K562 (cell line): Measurements from ENCODE around the gene SLC35F4. TPM values are rescaled to one million over a fixed set of nuclear protein-coding genes. Genes with fewer than 3 reads are reported as not detected.

Experiments
- ATAC-seq: fragments of 200-7000 bp; cut with Tn5 transposase; 3 replicates; pipeline ENCODE4 v1.9.1; 2020; ENCODE audit warnings: moderate library complexity
- BruUV-seq: library from RNA; stranded (reverse); fragments of 400-500 nt; replicated peaks from 2 replicates; lab custom pipeline; 2021; lab: Mats Ljungman, UMichigan
- CTCF ChIA-PET: fragments of 300-600 bp; formaldehyde crosslinking; extraction: SDS; loops from one replicate; lab custom pipeline; 2021; ENCODE audit warnings: low intra/inter-chr PET ratio; lab: Yijun Ruan, JAX
- POLR2A ChIA-PET: fragments of 300-600, 350-650 bp; sonication (Branson Sonifier 250); formaldehyde crosslinking; extraction: SDS; loops from one replicate; lab custom pipeline; 2021; ENCODE audit warnings: antibody characterized with exemption, inconsistent platforms; lab: Yijun Ruan, JAX
- DNase-seq, 4 experiments: peaks; one replicate each; pipeline versions ENCODE4 v3.0.0 to v3.0.0-alpha.2; 2011 to 2018; ENCODE audit warnings: low spot score in 3 of 4, mixed read lengths in 3 of 4; ENCODE audit errors: extremely low read depth in 1 of 4
- FAIRE-seq: peaks from 2 replicates; lab custom pipeline; 2011; peaks lifted over from hg19 to GRCh38; lab: Jason Lieb, UNC
- H2AFZ ChIP-seq: 2 replicates; pipeline ENCODE4 v1.6.0; 2011; ENCODE audit warnings: low read depth, low read length, control low read depth, inconsistent platforms
- H3K27ac ChIP-seq: fragments of 200-600 bp; 3 replicates; pipeline ENCODE4 v1.8.0; 2011; ENCODE audit warnings: low read depth, mild to moderate bottlenecking, control low read depth, inconsistent platforms, low read length, moderate library complexity, mixed read lengths; ENCODE audit errors: extremely low read depth
- H3K27me3 ChIP-seq, 2 experiments: fragments of 300-600 bp in 1 of 2; 2 replicates in 1 of 2; 3 replicates in 1 of 2; pipeline versions ENCODE4 v1.6.0 to v1.8.0; 2011; ENCODE audit warnings: inconsistent platforms in 2 of 2, low read length in 2 of 2, mild to moderate bottlenecking in 1 of 2, mixed read lengths in 1 of 2, moderate library complexity in 1 of 2; ENCODE audit not compliant: control insufficient read depth in 2 of 2, insufficient read depth in 2 of 2
- H3K36me3 ChIP-seq: fragments of 300-600 bp; 3 replicates; pipeline ENCODE4 v1.8.0; 2011; ENCODE audit warnings: mild to moderate bottlenecking, low read length, inconsistent platforms; ENCODE audit not compliant: control insufficient read depth, insufficient read depth
- H3K4me1 ChIP-seq, 2 experiments: fragments of 200-600 bp in 1 of 2; replicated peaks in 1 of 2; 2 replicates in 1 of 2; 3 replicates in 1 of 2; pipeline versions ENCODE4 v1.5.1 to v1.8.0; 2011; ENCODE audit warnings: inconsistent platforms in 2 of 2, low read length in 2 of 2, mild to moderate bottlenecking in 1 of 2, mixed read lengths in 1 of 2, moderate library complexity in 1 of 2; ENCODE audit not compliant: control insufficient read depth in 2 of 2, insufficient read depth in 2 of 2
- H3K4me2 ChIP-seq: 2 replicates; pipeline ENCODE4 v1.6.1; 2011; ENCODE audit warnings: low read length, control low read depth, inconsistent platforms, mixed read lengths; ENCODE audit not compliant: insufficient read depth
- H3K4me3 ChIP-seq: fragments of 200-600 bp; sonication (generic), shearing (Covaris generic); 2 replicates; pipeline ENCODE4 v1.5.1; 2016; ENCODE audit warnings: control low read depth, inconsistent platforms
- H3K79me2 ChIP-seq: fragments of 200-600 bp; 3 replicates; pipeline ENCODE4 v1.8.0; 2011; ENCODE audit warnings: low read length, inconsistent platforms; ENCODE audit not compliant: control insufficient read depth, insufficient read depth
- H3K9ac ChIP-seq, 2 experiments: 2 replicates each; pipeline versions ENCODE4 v1.6.0 to v1.6.1; 2011; ENCODE audit warnings: low read depth in 2 of 2, low read length in 2 of 2, control low read depth in 1 of 2, inconsistent platforms in 1 of 2, mild to moderate bottlenecking in 1 of 2, mixed read lengths in 1 of 2; ENCODE audit not compliant: insufficient read depth in 1 of 2
- H3K9me1 ChIP-seq: one replicate; pipeline ENCODE4 v1.6.0; 2011; ENCODE audit warnings: inconsistent platforms, mild to moderate bottlenecking, low read length, moderate library complexity; ENCODE audit not compliant: control insufficient read depth, insufficient read depth
- H3K9me3 ChIP-seq: replicated peaks from 2 replicates; pipeline ENCODE4 v1.5.1; 2011; ENCODE audit warnings: low read depth, low read length, inconsistent platforms; ENCODE audit not compliant: control insufficient read depth, insufficient read depth
- H4K20me1 ChIP-seq: replicated peaks from 2 replicates; pipeline ENCODE4 v1.6.1; 2011; ENCODE audit warnings: low read length, inconsistent platforms, mixed read lengths; ENCODE audit not compliant: control insufficient read depth, insufficient read depth
- ATF1 ChIP-seq, 2 experiments: fragments of 450-650 bp in 1 of 2; IDR thresholded peaks; 2 replicates each; pipeline ENCODE4 v1.6.1; 2016; ENCODE audit warnings: missing compliant biosample characterization in 1 of 2, missing genetic modification characterization in 1 of 2
- HMGN3 ChIP-seq: IDR thresholded peaks from 2 replicates; pipeline ENCODE4 v1.6.1; 2011; ENCODE audit warnings: borderline replicate concordance, low read depth, mild to moderate bottlenecking, mixed read lengths, low read length; ENCODE audit not compliant: insufficient read length; ENCODE audit errors: extremely low read depth
- MYBL2 ChIP-seq, 2 experiments: fragments of 450-650 bp in 1 of 2; sonication (generic) in 1 of 2; formaldehyde crosslinking in 1 of 2; IDR thresholded peaks; 2 replicates each; pipeline versions ENCODE4 v1.6.1 to v1.8.1; 2017 to 2022; ENCODE audit warnings: borderline replicate concordance in 1 of 2, inconsistent platforms in 1 of 2, low read depth in 1 of 2, mild to moderate bottlenecking in 1 of 2, missing genetic modification reagents in 1 of 2, moderate library complexity in 1 of 2
- SRSF9 ChIP-seq: fragments of 200-400 bp; formaldehyde crosslinking; IDR thresholded peaks from 2 replicates; pipeline ENCODE4 v1.6.1; 2017; ENCODE audit warnings: low read depth, low read length, borderline replicate concordance
- TFAM ChIP-seq: fragments of 250-450 bp; sonication (Bioruptor Pico); conservative IDR thresholded peaks from 2 replicates; pipeline ENCODE4 v1.5.0; 2021; ENCODE audit warnings: mild to moderate bottlenecking, moderate library complexity
- ZNF239 ChIP-seq: fragments of 250-450 bp; sonication (Bioruptor Pico); IDR thresholded peaks from 2 replicates; pipeline ENCODE4 v1.4.0; 2020; ENCODE audit warnings: mild to moderate bottlenecking
- ZZZ3 ChIP-seq: fragments of 450-650 bp; IDR thresholded peaks from 2 replicates; pipeline ENCODE4 v1.6.1; 2016; ENCODE audit warnings: antibody characterized with exemption, mild to moderate bottlenecking, moderate library complexity
- WGBS: fragments of 100-300 bp; shearing (Covaris generic); methylation state at CpG from one replicate; pipeline ENCODE4 v1.1.6; 2016; ENCODE audit warnings: low coverage, mixed read lengths; ENCODE audit not compliant: insufficient coverage; ENCODE audit errors: missing lambda C conversion rate; 5-methylcytosine and 5-hydroxymethylcytosine counted together
- in situ Hi-C: fragments of 300-500 bp; cut with MboI; formaldehyde crosslinking; loops from 4 replicates; pipeline ENCODE4 v1.15.0; 2018; ENCODE audit warnings: inconsistent platforms, mixed read lengths
- intact Hi-C: fragments of 100-400 bp; cut with micrococcal nuclease; formaldehyde crosslinking; loops from 2 replicates; pipeline ENCODE4 v1.14.2; 2022
- polyA plus RNA-seq, 8 experiments: library from polyadenylated mRNA; depleted of rRNA in 4 of 8; stranded (reverse) in 5 of 8; unstranded in 3 of 8; fragments of >200 nt; fragmentation: Nextera tagmentation in 2 of 8; fragmentation: Illumina TruSeq in 1 of 8; extraction: Ambion mirVana in 2 of 8; extraction: Trizol in 1 of 8; gene quantifications; 2 replicates each; pipeline versions ENCODE4 v1.2.1 to v1.2.3, GENCODE V29; 2011 to 2014; ENCODE audit warnings: inconsistent platforms in 1 of 8, missing spikeins in 1 of 8
- total RNA-seq, 7 experiments: library from RNA; depleted of rRNA in 6 of 7; stranded (reverse); fragments of >200 nt in 6 of 7; fragmentation: Illumina TruSeq in 2 of 7; extraction: Trizol in 2 of 7; gene quantifications; 2 replicates each; pipeline versions ENCODE4 v1.2.1 to v1.2.3, GENCODE V29; 2011 to 2021; ENCODE audit warnings: low replicate concordance in 1 of 7

The SLC35F4 gene
- total and polyA plus RNA-seq, 9 of the 15 experiments (the other 6 are each of a cell fraction or from before 2014, with no cell fraction given), result 0.01 TPM; not detected in 8

GRCh38 chr14:57612946-57613345, 252.9 kb downstream of the SLC35F4 start:
- BruUV-seq, result no TSS peak
- no peak for DNase-seq
- no peaks in the 10 kb centered on the region for H3K4me1 ChIP-seq
- no peak overlapping the region for H2AFZ ChIP-seq
- no peaks in the 10 kb centered on the region for H4K20me1 ChIP-seq
- in situ Hi-C loops, result no loop called here
- CTCF ChIA-PET, result no interaction called here
- no peak overlapping the region for H3K4me2 ChIP-seq
- intact Hi-C loops, result no loop called here
- 0% methylated on average over 2 of the region's 2 CpGs for WGBS
- H3K36me3 ChIP-seq, result no peaks in the 10 kb centered on the region
- H3K9ac ChIP-seq, result no peak overlapping the region
- H3K27me3 ChIP-seq, result no peaks in the 10 kb centered on the region
- no peak for ATAC-seq
- H3K79me2 ChIP-seq, result no peaks in the 10 kb centered on the region
- TF ChIP-seq SRSF9 (no peak), HMGN3 (no peak), MYBL2 (IDR thresholded peaks at IDR 0.05; ENCODE audit: low read depth) (no peak), MYBL2 (CRISPR knock-in tag; IDR thresholded peaks at IDR 0.05; ENCODE audit: borderline replicate concordance) (no peak), ATF1 (CRISPR knock-in tag; IDR thresholded peaks at IDR 0.05) (no peak), ATF1 (tag; IDR thresholded peaks at IDR 0.05) (no peak), TFAM (no peak)
- TF ChIP-seq, all 486 proteins: peak for 0
- H3K27ac ChIP-seq, result no peak overlapping the region
- FAIRE-seq, result no peak
- no peaks in the 10 kb centered on the region for H3K9me1 ChIP-seq
- H3K9me3 ChIP-seq, result no peaks in the 10 kb centered on the region
- H3K4me3 ChIP-seq, result no peak overlapping the region
- POLR2A ChIA-PET, result interaction anchor here (0.7 kb wide), 1 partner anchor 1561 kb away, joined by 3 read pairs; no protein-coding TSS in a partner anchor

DNA sequence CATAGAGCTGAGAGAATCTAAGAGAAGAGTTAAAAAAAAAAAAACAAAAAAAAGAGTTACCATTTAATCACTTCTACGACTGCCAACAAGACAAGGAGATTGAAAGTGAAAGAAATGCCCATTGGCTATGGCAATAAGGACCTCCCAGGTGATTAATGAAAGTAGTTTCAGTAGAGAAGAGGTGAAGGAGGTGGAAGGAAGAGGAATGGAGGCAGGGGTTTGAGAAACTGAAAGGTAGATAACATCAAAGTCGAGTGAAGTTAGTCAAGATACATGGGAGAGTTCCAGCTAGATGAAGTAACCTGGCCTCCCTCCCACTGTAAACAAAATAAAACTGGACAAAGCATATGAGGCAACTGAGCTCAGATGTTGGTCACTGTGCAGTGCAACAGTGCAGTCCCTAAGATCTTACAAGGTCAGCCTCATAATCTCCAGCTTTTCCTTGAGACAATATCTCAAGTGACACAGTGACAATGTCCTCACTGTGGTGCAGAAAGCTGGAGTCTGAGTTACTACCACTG, 254.3 kb downstream of the SLC35F4 start:
- BruUV-seq, result no TSS peak
- ATAC-seq, result no peak
- CTCF ChIA-PET, result no interaction called here
- no peak for FAIRE-seq
- 0% methylated on average over 2 of the region's 2 CpGs for WGBS
- POLR2A ChIA-PET, result no interaction called here
- Histone ChIP-seq H3K4me3 (no peak overlapping the region), H3K9ac (no peak overlapping the region), H3K27me3 (no peaks in the 10 kb centered on the region), H3K4me1 (no peaks in the 10 kb centered on the region), H3K79me2 (no peaks in the 10 kb centered on the region), H2AFZ (no peak overlapping the region), H3K9me3 (no peaks in the 10 kb centered on the region), H3K36me3 (no peaks in the 10 kb centered on the region), H3K4me2 (no peak overlapping the region), H4K20me1 (no peaks in the 10 kb centered on the region), H3K9me1 (no peaks in the 10 kb centered on the region), H3K27ac (no peak overlapping the region)
- no peak for DNase-seq
- in situ Hi-C loops, result no loop called here
- no peak for TF ChIP-seq ZNF239 (CRISPR knock-in tag)
- no peak for TF ChIP-seq ZZZ3
- intact Hi-C loops, result no loop called here
